HAP-1 (cell line): Measurements from ENCODE around the gene KDF1.
A peak's percentile ranks its signal among the peaks of the same experiment; 100 is the strongest.
"Not testable (repeated sequence)": the region's sequence is repeated elsewhere in the genome, so short reads cannot be mapped to it uniquely, and the experiment has no call there.

Experiments used
- DNase-seq, 2 experiments: peaks; one replicate each; pipeline ENCODE4 v3.0.0-alpha.2; 2016 to 2020; ENCODE audit warnings: low spot score in 2 of 2
- H3K27me3 ChIP-seq: fragments of 250-450 bp; sonication (Bioruptor Pico); 2 replicates; pipeline ENCODE4 v1.5.1; 2020; ENCODE audit warnings: low read depth, mild to moderate bottlenecking, moderate library complexity
- H3K36me3 ChIP-seq: fragments of 250-450 bp; sonication (Bioruptor Pico); replicated peaks from 2 replicates; pipeline ENCODE4 v1.5.1; 2020; ENCODE audit warnings: mild to moderate bottlenecking
- H3K4me1 ChIP-seq: fragments of 250-450 bp; sonication (Bioruptor Pico); 2 replicates; pipeline ENCODE4 v1.5.1; 2020; ENCODE audit warnings: mild to moderate bottlenecking
- H3K4me3 ChIP-seq: fragments of 250-450 bp; sonication (Bioruptor Pico); 2 replicates; pipeline ENCODE4 v1.5.1; 2020; ENCODE audit warnings: mild to moderate bottlenecking, moderate library complexity
- H3K9me3 ChIP-seq: fragments of 250-450 bp; sonication (Bioruptor Pico); 2 replicates; pipeline ENCODE4 v1.5.1; 2020; ENCODE audit warnings: mild to moderate bottlenecking, moderate library complexity
- in situ Hi-C: fragments of 300-500 bp; cut with MboI; formaldehyde crosslinking; loops from 3 replicates; pipeline ENCODE4 v1.14.3; 2020; ENCODE audit warnings: low sequenced_read_pairs, inconsistent platforms, mixed read lengths

KDF1 gene

GRCh38 chr1:26999440-26999987 lies 39.2 kb upstream of the KDF1 start:
- Histone ChIP-seq H3K4me1 (peaks cover 28% of the 10 kb centered on the region), H3K9me3 (no peaks in the 10 kb centered on the region), H3K36me3 (no peaks in the 10 kb centered on the region), H3K27me3 (no peaks in the 10 kb centered on the region), H3K4me3 (no peak overlapping the region)
- in situ Hi-C loops: no loop called here
- DNase-seq: peak; percentile 65 to 79

- Histone ChIP-seq H3K36me3 (no peaks in the 10 kb centered on the region), H3K4me3 (no peak overlapping the region), H3K4me1 (peaks cover 29% of the 10 kb centered on the region), H3K27me3 (no peaks in the 10 kb centered on the region), H3K9me3 (no peaks in the 10 kb centered on the region)
- DNase-seq: no peak
- in situ Hi-C loops: no loop called here
These were observed 38.4 kb upstream of the KDF1 start for GRCh38 chr1:26998429-26999300.

- Histone ChIP-seq H3K4me1 (peaks cover 33% of the 10 kb centered on the region), H3K4me3 (no peak overlapping the region), H3K9me3 (no peaks in the 10 kb centered on the region), H3K36me3 (no peaks in the 10 kb centered on the region), H3K27me3 (peaks cover 3% of the 10 kb centered on the region; the same call in 1 of the 2 replicates)
- in situ Hi-C loops: no loop called here
- no peak for DNase-seq
These were observed 36.4 kb upstream of the KDF1 start for GRCh38 chr1:26996665-26997064.

- Histone ChIP-seq H3K9me3 (no peaks in the 10 kb centered on the region), H3K4me1 (peaks cover 33% of the 10 kb centered on the region), H3K36me3 (no peaks in the 10 kb centered on the region), H3K4me3 (no peak overlapping the region), H3K27me3 (peaks cover 3% of the 10 kb centered on the region; the same call in 1 of the 2 replicates)
- in situ Hi-C loops: no loop called here
- no peak for DNase-seq
These were observed 35.8 kb upstream of the KDF1 start for GRCh38 chr1:26996024-26996423.

GRCh38 chr1:26994787-26995517 lies 34.7 kb upstream of the KDF1 start:
- in situ Hi-C loops: no loop called here
- Histone ChIP-seq H3K36me3 (no peaks in the 10 kb centered on the region), H3K27me3 (peaks cover 3% of the 10 kb centered on the region; the same call in 1 of the 2 replicates), H3K4me3 (peak overlapping the region; percentile 55), H3K4me1 (peaks cover 33% of the 10 kb centered on the region), H3K9me3 (no peaks in the 10 kb centered on the region)
- no peak for DNase-seq

- Histone ChIP-seq H3K4me3 (peak overlapping the region; percentile 55), H3K36me3 (no peaks in the 10 kb centered on the region), H3K9me3 (no peaks in the 10 kb centered on the region), H3K27me3 (peaks cover 6% of the 10 kb centered on the region; the same call in 1 of the 2 replicates), H3K4me1 (peaks cover 25% of the 10 kb centered on the region)
- no peak for DNase-seq
- in situ Hi-C loops: no loop called here
These were observed 33.9 kb upstream of the KDF1 start for GRCh38 chr1:26994020-26994786.

- in situ Hi-C loops: no loop called here
- DNase-seq: peak; percentile 73 to 90
- Histone ChIP-seq H3K4me3 (peak within 1 kb of the TSS; percentile 55), H3K4me1 (peaks cover 24% of the 10 kb centered on the region), H3K27me3 (peaks cover 13% of the 10 kb centered on the region; the same call in 1 of the 2 replicates), H3K36me3 (no peaks in the 10 kb centered on the region), H3K9me3 (no peaks in the 10 kb centered on the region)
These were observed 33.2 kb upstream of the KDF1 start, which contains the start of gene TRNP1 for GRCh38 chr1:26993237-26994019. TSS of gene TRNP1 (plus strand) at chr1:26993692. CDS start at chr1:26993787, 95 bp downstream.

- no peaks in the 10 kb centered on the region for H3K36me3 ChIP-seq
- in situ Hi-C loops: no loop called here
- H3K27me3 ChIP-seq: peaks cover 13% of the 10 kb centered on the region; the same call in 1 of the 2 replicates
- DNase-seq: no peak
- H3K9me3 ChIP-seq: no peaks in the 10 kb centered on the region
- peaks cover 16% of the 10 kb centered on the region for H3K4me1 ChIP-seq
- H3K4me3 ChIP-seq: no peak overlapping the region
These were observed 31.2 kb upstream of the KDF1 start for GRCh38 chr1:26991310-26992116.

- H3K4me1 ChIP-seq, in situ Hi-C loops, H3K4me3 ChIP-seq, H3K36me3 ChIP-seq, H3K9me3 ChIP-seq, DNase-seq: not testable (repeated sequence)
- peaks cover 18% of the 10 kb centered on the region for H3K27me3 ChIP-seq
These were observed 29.3 kb upstream of the KDF1 start for GRCh38 chr1:26989403-26990109.

- H3K4me3 ChIP-seq: no peak overlapping the region
- H3K9me3 ChIP-seq: no peaks in the 10 kb centered on the region
- no peaks in the 10 kb centered on the region for H3K4me1 ChIP-seq
- H3K27me3 ChIP-seq: peaks cover 23% of the 10 kb centered on the region
- DNase-seq: no peak
- H3K36me3 ChIP-seq: no peaks in the 10 kb centered on the region
- in situ Hi-C loops: no loop called here
These were observed 26.4 kb upstream of the KDF1 start for GRCh38 chr1:26986658-26987057.

- in situ Hi-C loops: no loop called here
- no peak for DNase-seq
- Histone ChIP-seq H3K27me3 (peaks cover 21% of the 10 kb centered on the region), H3K9me3 (no peaks in the 10 kb centered on the region), H3K4me3 (no peak overlapping the region), H3K4me1 (no peaks in the 10 kb centered on the region), H3K36me3 (no peaks in the 10 kb centered on the region)
These were observed 24.0 kb upstream of the KDF1 start for GRCh38 chr1:26984291-26984690.

GRCh38 chr1:26983863-26984262 lies 23.6 kb upstream of the KDF1 start:
- no peaks in the 10 kb centered on the region for H3K36me3 ChIP-seq
- peaks cover 17% of the 10 kb centered on the region for H3K27me3 ChIP-seq
- in situ Hi-C loops: no loop called here
- no peaks in the 10 kb centered on the region for H3K9me3 ChIP-seq
- no peak overlapping the region for H3K4me3 ChIP-seq
- no peaks in the 10 kb centered on the region for H3K4me1 ChIP-seq
- no peak for DNase-seq
